ENCODE measurements around the gene FOXD4L4. TPM values are rescaled to one million over a fixed set of nuclear protein-coding genes. Genes with fewer than 3 reads are reported as not detected.
"Not testable (repeated sequence)": the region's sequence is repeated elsewhere in the genome, so short reads cannot be mapped to it uniquely, and the experiment has no call there.

FOXD4L4 gene
- under 1 TPM in 1 of 2 experiments, not detected in 1; 0.12 TPM for total RNA-seq

DNA sequence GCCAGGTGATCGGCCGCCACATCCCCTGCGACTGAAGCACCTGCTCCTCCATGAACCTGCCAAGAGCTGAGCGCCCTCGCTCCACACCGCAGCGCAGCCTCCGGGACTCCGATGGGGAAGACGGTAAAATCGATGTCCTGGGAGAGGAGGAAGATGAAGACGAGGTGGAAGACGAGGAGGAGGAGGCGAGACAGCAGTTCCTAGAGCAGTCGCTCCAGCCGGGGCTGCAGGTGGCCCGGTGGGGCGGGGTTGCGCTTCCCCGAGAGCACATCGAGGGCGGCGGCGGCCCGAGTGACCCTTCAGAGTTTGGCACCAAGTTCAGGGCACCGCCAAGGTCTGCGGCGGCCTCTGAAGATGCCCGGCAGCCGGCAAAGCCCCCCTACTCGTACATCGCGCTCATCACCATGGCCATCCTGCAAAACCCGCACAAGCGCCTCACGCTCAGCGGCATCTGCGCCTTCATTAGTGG lies at the start of gene FOXD4L4:
Gene FOXD4L4 (plus strand): TSS at position 51 of the 469 bp plus-strand sequence. CDS start 0 bp downstream, at position 51.
- H3K27me3 Mint-ChIP-seq; CTCF ChIA-PET; intact Hi-C loops (cut with micrococcal nuclease); H3K27ac Mint-ChIP-seq; H3K4me1 Mint-ChIP-seq (ENCODE audit: low read depth); H3K9me3 Mint-ChIP-seq; H3K36me3 Mint-ChIP-seq; DNase-seq; H3K4me3 Mint-ChIP-seq; POLR2A ChIA-PET: not testable (repeated sequence)

DNA sequence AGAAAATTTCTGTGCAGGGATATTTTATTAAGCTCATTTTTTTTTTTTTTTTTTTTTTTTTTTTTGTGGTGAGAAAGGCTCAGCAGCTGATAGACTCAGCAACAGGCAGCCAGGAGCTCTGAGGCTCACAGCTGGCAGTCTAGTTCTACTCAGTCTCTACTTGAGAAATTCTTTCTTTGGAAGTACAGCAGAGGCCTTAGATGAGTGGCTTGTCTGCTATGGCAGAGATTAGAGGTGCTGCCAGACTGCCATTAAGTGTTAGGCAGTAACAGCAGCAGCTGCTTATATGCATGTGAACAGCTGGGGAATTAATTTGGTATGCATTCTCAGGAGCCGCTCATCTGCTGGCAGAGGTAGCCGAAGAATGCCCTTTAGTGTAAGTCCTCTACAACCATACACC lies 33.4 kb upstream of the FOXD4L4 start:
- H3K4me1 Mint-ChIP-seq (ENCODE audit: low read depth); POLR2A ChIA-PET; H3K4me3 Mint-ChIP-seq; intact Hi-C loops (cut with micrococcal nuclease); CTCF ChIA-PET; H3K9me3 Mint-ChIP-seq; H3K36me3 Mint-ChIP-seq; H3K27ac Mint-ChIP-seq; H3K27me3 Mint-ChIP-seq; DNase-seq: not testable (repeated sequence)

DNA sequence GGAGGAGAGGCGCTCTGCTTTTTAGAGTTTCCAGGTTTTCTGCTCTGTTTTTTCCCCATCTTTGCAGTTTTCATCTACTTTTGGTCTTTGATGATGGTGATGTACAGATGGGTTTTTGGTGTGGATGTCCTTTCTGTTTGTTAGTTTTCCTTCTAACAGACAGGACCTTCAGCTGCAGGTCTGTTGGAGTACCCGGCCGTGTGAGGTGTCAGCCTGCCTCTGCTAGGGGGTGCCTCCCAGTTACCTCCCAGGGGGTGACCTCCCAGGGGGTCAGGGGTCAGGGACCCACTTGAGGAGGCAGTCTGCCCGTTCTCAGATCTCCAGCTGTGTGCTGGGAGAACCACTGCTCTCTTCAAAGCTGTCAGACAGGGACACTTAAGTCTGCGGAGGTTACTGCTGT lies 22.5 kb upstream of the FOXD4L4 start:
- H3K4me1 Mint-ChIP-seq (ENCODE audit: low read depth); POLR2A ChIA-PET; H3K4me3 Mint-ChIP-seq; H3K36me3 Mint-ChIP-seq; H3K27me3 Mint-ChIP-seq; H3K27ac Mint-ChIP-seq; CTCF ChIA-PET; H3K9me3 Mint-ChIP-seq; intact Hi-C loops (cut with micrococcal nuclease); DNase-seq: not testable (repeated sequence)

DNA sequence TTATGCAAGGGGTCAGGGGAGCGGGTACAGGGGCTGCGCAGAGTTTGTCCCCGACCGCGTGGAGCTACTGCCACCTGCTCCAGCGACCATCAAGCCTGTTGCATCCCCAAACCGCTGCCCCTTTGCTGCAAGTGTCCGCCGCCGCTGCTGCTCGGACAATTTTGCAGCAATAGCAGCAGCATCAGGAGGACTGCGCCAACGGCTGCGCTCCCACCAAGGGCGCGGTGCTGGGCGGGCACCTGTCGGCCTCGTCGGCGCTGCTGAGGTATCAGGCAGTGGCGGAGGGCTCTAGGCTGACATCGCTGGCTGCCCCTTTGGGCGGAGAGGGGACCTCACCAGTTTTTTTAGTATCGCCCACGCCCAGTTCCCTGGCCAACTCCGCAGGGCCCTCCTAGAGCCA lies 1.2 kb downstream of the FOXD4L4 start:
- POLR2A ChIA-PET; DNase-seq; intact Hi-C loops (cut with micrococcal nuclease); CTCF ChIA-PET; H3K4me1 Mint-ChIP-seq (ENCODE audit: low read depth); H3K36me3 Mint-ChIP-seq; H3K27me3 Mint-ChIP-seq; H3K4me3 Mint-ChIP-seq; H3K27ac Mint-ChIP-seq; H3K9me3 Mint-ChIP-seq: not testable (repeated sequence)

Other genes starting within 250 kb of the FOXD4L4 start
- 10 to 100 TPM; 34.5 to 38.4 TPM for gene ZNG1E, start 61.2 kb upstream of the FOXD4L4 start, total RNA-seq